Fibroblast of the aortic adventitia (primary cell): ENCODE data around the gene ANAPC4. TPM values are rescaled to one million over a fixed set of nuclear protein-coding genes. Genes with fewer than 3 reads are reported as not detected.
A peak's percentile ranks its signal among the peaks of the same experiment; 100 is the strongest.

Experiments
- DNase-seq: peaks from one replicate; pipeline ENCODE4 v3.0.0-alpha.2; 2010; ENCODE audit warnings: low read depth
- H3K4me3 ChIP-seq: 2 replicates; pipeline ENCODE4 v1.5.1; 2011; ENCODE audit warnings: low read depth, mild to moderate bottlenecking, control low read depth, low read length, moderate library complexity
- total RNA-seq: library from RNA; depleted of rRNA; stranded (reverse); fragments of >200 nt; gene quantifications from 2 replicates; pipeline ENCODE4 v1.2.3, GENCODE V29; 2012; ENCODE audit warnings: low replicate concordance
- TF ChIP-seq, protein P1 (sequence below): IDR thresholded peaks from 2 replicates; pipeline ENCODE4 v1.5.1; 2011; ENCODE audit warnings: mild to moderate bottlenecking, low read length, control low read depth, inconsistent platforms; ENCODE audit not compliant: insufficient read depth

The ANAPC4 gene
- total RNA-seq, 1 donor, result 35.2 TPM

DNA sequence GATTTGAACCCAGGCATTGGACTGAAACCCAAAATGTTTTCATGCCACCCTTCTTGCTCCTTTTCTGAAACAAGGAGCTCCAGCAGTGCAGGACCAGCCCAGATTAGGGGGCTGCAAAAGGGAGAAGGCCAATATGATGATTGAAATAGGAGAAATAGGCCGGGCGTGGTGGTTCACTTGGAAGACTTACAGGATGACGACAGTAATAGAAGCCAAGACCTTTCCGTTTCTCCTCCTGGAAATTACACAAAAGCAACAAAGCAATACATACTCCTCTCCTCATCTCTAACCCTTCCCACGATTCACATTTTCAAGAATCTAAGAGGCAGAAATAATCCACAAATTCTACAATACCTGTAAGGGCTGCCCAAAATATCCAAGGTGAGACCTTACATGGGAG, 90.8 kb downstream of the ANAPC4 start:
- H3K4me3 ChIP-seq, result no peak overlapping the region
- TF ChIP-seq, protein P1, sequence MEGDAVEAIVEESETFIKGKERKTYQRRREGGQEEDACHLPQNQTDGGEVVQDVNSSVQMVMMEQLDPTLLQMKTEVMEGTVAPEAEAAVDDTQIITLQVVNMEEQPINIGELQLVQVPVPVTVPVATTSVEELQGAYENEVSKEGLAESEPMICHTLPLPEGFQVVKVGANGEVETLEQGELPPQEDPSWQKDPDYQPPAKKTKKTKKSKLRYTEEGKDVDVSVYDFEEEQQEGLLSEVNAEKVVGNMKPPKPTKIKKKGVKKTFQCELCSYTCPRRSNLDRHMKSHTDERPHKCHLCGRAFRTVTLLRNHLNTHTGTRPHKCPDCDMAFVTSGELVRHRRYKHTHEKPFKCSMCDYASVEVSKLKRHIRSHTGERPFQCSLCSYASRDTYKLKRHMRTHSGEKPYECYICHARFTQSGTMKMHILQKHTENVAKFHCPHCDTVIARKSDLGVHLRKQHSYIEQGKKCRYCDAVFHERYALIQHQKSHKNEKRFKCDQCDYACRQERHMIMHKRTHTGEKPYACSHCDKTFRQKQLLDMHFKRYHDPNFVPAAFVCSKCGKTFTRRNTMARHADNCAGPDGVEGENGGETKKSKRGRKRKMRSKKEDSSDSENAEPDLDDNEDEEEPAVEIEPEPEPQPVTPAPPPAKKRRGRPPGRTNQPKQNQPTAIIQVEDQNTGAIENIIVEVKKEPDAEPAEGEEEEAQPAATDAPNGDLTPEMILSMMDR, result no peak

More for the DNA sequence above, 90.8 kb downstream of the ANAPC4 start:
- DNase-seq, result peak; percentile 68

Other genes with a start within 250 kb of the ANAPC4 start
- gene SEPSECS, start 216.8 kb upstream of the ANAPC4 start, total RNA-seq, result 5.3 and 8.8 TPM in 2 replicates
- gene PI4K2B, start 143.2 kb upstream of the ANAPC4 start, total RNA-seq, result 21.2 and 34.3 TPM in 2 replicates
- gene ZCCHC4, start 64.5 kb upstream of the ANAPC4 start, total RNA-seq, result 15.0 and 35.1 TPM in 2 replicates